ENCODE measurements around the gene SIPA1L3.

DNA sequence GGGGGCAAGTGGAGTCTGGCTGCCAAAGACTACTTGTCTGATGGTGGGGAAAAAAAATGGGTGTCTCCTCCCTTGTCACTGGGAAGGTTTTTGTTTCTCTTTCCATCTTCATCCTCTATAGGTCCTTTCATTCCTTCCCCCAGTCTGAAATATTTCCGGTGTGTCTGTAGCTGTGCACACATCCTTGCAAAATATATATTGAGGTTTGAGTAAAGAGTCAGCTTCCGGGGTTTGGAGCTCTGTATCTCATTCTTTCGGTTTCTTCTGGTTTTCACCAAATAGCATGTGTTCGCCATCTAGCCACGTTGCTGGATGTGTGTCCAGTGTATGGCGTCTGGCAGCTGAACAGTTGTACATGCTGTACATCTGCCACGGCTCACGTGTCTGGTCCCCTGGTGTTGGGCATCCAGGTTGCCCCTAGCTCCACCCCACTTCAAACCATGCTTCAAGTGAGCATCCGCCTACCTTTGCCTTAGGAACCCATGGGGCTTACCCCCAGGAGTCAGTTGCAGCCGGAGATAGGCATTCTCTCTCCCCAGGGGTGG lies 142.2 kb downstream of the SIPA1L3 start:
- TF ChIP-seq, protein P1, sequence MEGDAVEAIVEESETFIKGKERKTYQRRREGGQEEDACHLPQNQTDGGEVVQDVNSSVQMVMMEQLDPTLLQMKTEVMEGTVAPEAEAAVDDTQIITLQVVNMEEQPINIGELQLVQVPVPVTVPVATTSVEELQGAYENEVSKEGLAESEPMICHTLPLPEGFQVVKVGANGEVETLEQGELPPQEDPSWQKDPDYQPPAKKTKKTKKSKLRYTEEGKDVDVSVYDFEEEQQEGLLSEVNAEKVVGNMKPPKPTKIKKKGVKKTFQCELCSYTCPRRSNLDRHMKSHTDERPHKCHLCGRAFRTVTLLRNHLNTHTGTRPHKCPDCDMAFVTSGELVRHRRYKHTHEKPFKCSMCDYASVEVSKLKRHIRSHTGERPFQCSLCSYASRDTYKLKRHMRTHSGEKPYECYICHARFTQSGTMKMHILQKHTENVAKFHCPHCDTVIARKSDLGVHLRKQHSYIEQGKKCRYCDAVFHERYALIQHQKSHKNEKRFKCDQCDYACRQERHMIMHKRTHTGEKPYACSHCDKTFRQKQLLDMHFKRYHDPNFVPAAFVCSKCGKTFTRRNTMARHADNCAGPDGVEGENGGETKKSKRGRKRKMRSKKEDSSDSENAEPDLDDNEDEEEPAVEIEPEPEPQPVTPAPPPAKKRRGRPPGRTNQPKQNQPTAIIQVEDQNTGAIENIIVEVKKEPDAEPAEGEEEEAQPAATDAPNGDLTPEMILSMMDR (IDR thresholded peaks at IDR 0.05): no peak
- TF ChIP-seq POLR2A (IDR thresholded peaks at IDR 0.05): no peak
